ENCODE measurements around the gene FGB.
"Not testable (repeated sequence)": the region's sequence is repeated elsewhere in the genome, so short reads cannot be mapped to it uniquely, and the experiment has no call there.

FGB gene

GRCh38 chr4:154585369-154586018 lies 22.7 kb downstream of the FGB start:
- Histone ChIP-seq H3K4me3 (no peak overlapping the region), H3K9ac (ENCODE audit: insufficient read length) (no peak overlapping the region), H3K9me3 (ENCODE audit: low read depth, low read length) (no peaks in the 10 kb centered on the region), H3K27ac (no peak overlapping the region), H3K36me3 (ENCODE audit: insufficient read depth, low read length) (no peaks in the 10 kb centered on the region)
- DNase-seq (ENCODE audit: low read depth, low spot score): no peak
- TF ChIP-seq FOXP2 (optimal IDR thresholded peaks at IDR 0.05; ENCODE audit: control extremely low read depth, extremely low read length, insufficient read depth): no peak
- TF ChIP-seq POLR2AphosphoS5 (IDR thresholded peaks at IDR 0.05; ENCODE audit: borderline replicate concordance, low read depth, low read length): no peak
- TF ChIP-seq EZH2 (IDR thresholded peaks at IDR 0.05): no peak

- Histone ChIP-seq H3K4me3 (no peak overlapping the region), H3K9me3 (ENCODE audit: low read depth, low read length) (no peaks in the 10 kb centered on the region), H3K9ac (ENCODE audit: insufficient read length) (no peak overlapping the region), H3K27ac (no peak overlapping the region), H3K36me3 (ENCODE audit: insufficient read depth, low read length) (no peaks in the 10 kb centered on the region)
- TF ChIP-seq FOXP2 (optimal IDR thresholded peaks at IDR 0.05; ENCODE audit: control extremely low read depth, extremely low read length, insufficient read depth) (no peak), EZH2 (IDR thresholded peaks at IDR 0.05) (no peak), POLR2AphosphoS5 (IDR thresholded peaks at IDR 0.05; ENCODE audit: borderline replicate concordance, low read depth, low read length) (no peak)
- DNase-seq (ENCODE audit: low read depth, low spot score): no peak
Measured at GRCh38 chr4:154586296-154587033, 23.7 kb downstream of the FGB start.

GRCh38 chr4:154588198-154588597 lies 25.4 kb downstream of the FGB start:
- DNase-seq (ENCODE audit: low read depth, low spot score): no peak
- H3K27ac ChIP-seq: no peak overlapping the region
- H3K9ac ChIP-seq (ENCODE audit: insufficient read length): no peak overlapping the region
- H3K4me3 ChIP-seq: no peak overlapping the region
- H3K36me3 ChIP-seq (ENCODE audit: insufficient read depth, low read length): no peaks in the 10 kb centered on the region
- no peak for TF ChIP-seq FOXP2 (optimal IDR thresholded peaks at IDR 0.05; ENCODE audit: control extremely low read depth, extremely low read length, insufficient read depth)
- TF ChIP-seq EZH2 (IDR thresholded peaks at IDR 0.05): no peak
- no peak for TF ChIP-seq POLR2AphosphoS5 (IDR thresholded peaks at IDR 0.05; ENCODE audit: borderline replicate concordance, low read depth, low read length)
- no peaks in the 10 kb centered on the region for H3K9me3 ChIP-seq (ENCODE audit: low read depth, low read length)

GRCh38 chr4:154589296-154590197 lies 26.7 kb downstream of the FGB start:
- no peak for DNase-seq (ENCODE audit: low read depth, low spot score)
- Histone ChIP-seq H3K4me3 (no peak overlapping the region), H3K9me3 (ENCODE audit: low read depth, low read length) (no peaks in the 10 kb centered on the region), H3K36me3 (ENCODE audit: insufficient read depth, low read length) (no peaks in the 10 kb centered on the region), H3K27ac (no peak overlapping the region), H3K9ac (ENCODE audit: insufficient read length) (no peak overlapping the region)
- no peak for TF ChIP-seq POLR2AphosphoS5 (IDR thresholded peaks at IDR 0.05; ENCODE audit: borderline replicate concordance, low read depth, low read length)
- TF ChIP-seq EZH2 (IDR thresholded peaks at IDR 0.05): no peak
- no peak for TF ChIP-seq FOXP2 (optimal IDR thresholded peaks at IDR 0.05; ENCODE audit: control extremely low read depth, extremely low read length, insufficient read depth)

- H3K9me3 ChIP-seq (ENCODE audit: low read depth, low read length): no peaks in the 10 kb centered on the region
- no peak for TF ChIP-seq EZH2 (IDR thresholded peaks at IDR 0.05)
- no peak for TF ChIP-seq FOXP2 (optimal IDR thresholded peaks at IDR 0.05; ENCODE audit: control extremely low read depth, extremely low read length, insufficient read depth)
- TF ChIP-seq POLR2AphosphoS5 (IDR thresholded peaks at IDR 0.05; ENCODE audit: borderline replicate concordance, low read depth, low read length): no peak
- H3K4me3 ChIP-seq: no peak within 1 kb of the TSS
- H3K27ac ChIP-seq: no peak within 1 kb of the TSS
- no peak within 1 kb of the TSS for H3K9ac ChIP-seq (ENCODE audit: insufficient read length)
- no peak for DNase-seq (ENCODE audit: low read depth, low spot score)
- H3K36me3 ChIP-seq (ENCODE audit: insufficient read depth, low read length): no peaks in the 10 kb centered on the region
Measured at GRCh38 chr4:154590329-154591006, 27.7 kb downstream of the FGB start, which contains the start of gene FGA. Gene FGA (minus strand): TSS chr4:154590742. CDS start chr4:154590687, 55 bp downstream.

GRCh38 chr4:154591890-154592289 lies 29.1 kb downstream of the FGB start:
- no peak overlapping the region for H3K9ac ChIP-seq (ENCODE audit: insufficient read length)
- H3K9me3 ChIP-seq (ENCODE audit: low read depth, low read length): no peaks in the 10 kb centered on the region
- TF ChIP-seq POLR2AphosphoS5 (IDR thresholded peaks at IDR 0.05; ENCODE audit: borderline replicate concordance, low read depth, low read length): no peak
- H3K27ac ChIP-seq: no peak overlapping the region
- H3K4me3 ChIP-seq: no peak overlapping the region
- no peak for DNase-seq (ENCODE audit: low read depth, low spot score)
- no peaks in the 10 kb centered on the region for H3K36me3 ChIP-seq (ENCODE audit: insufficient read depth, low read length)

- Histone ChIP-seq H3K27ac (no peak overlapping the region), H3K9me3 (ENCODE audit: low read depth, low read length) (no peaks in the 10 kb centered on the region), H3K4me3 (no peak overlapping the region), H3K36me3 (ENCODE audit: insufficient read depth, low read length) (no peaks in the 10 kb centered on the region), H3K9ac (ENCODE audit: insufficient read length) (no peak overlapping the region)
- no peak for DNase-seq (ENCODE audit: low read depth, low spot score)
- TF ChIP-seq EZH2 (IDR thresholded peaks at IDR 0.05) (no peak), POLR2AphosphoS5 (IDR thresholded peaks at IDR 0.05; ENCODE audit: borderline replicate concordance, low read depth, low read length) (no peak), FOXP2 (optimal IDR thresholded peaks at IDR 0.05; ENCODE audit: control extremely low read depth, extremely low read length, insufficient read depth) (no peak)
Measured at GRCh38 chr4:154593868-154594267, 31.1 kb downstream of the FGB start.

GRCh38 chr4:154594343-154594742 lies 31.5 kb downstream of the FGB start:
- H3K4me3 ChIP-seq; H3K27ac ChIP-seq; H3K36me3 ChIP-seq (ENCODE audit: insufficient read depth, low read length); H3K9me3 ChIP-seq (ENCODE audit: low read depth, low read length); DNase-seq (ENCODE audit: low read depth, low spot score); H3K9ac ChIP-seq (ENCODE audit: insufficient read length): not testable (repeated sequence)
